H9 (cell line): ENCODE results near the gene ISL1. TPM values are rescaled to one million over a fixed set of nuclear protein-coding genes. Genes with fewer than 3 reads are reported as not detected.

ENCODE experiments used
- DNase-seq: peaks from one replicate; pipeline ENCODE4 v3.0.0-alpha.2; 2017
- H2AFZ ChIP-seq: one replicate; pipeline ENCODE4 v1.6.1; 2013; ENCODE audit warnings: mild to moderate bottlenecking, low read length, control low read depth, moderate library complexity
- H2AK5ac ChIP-seq: 2 replicates; pipeline ENCODE4 v1.6.1; 2013; ENCODE audit warnings: low read length, control low read depth, mixed read lengths; ENCODE audit not compliant: insufficient read length
- H2BK120ac ChIP-seq: one replicate; pipeline ENCODE4 v1.6.1; 2013; ENCODE audit warnings: low read depth, mild to moderate bottlenecking, low read length, control low read depth, inconsistent platforms; ENCODE audit not compliant: poor library complexity, severe bottlenecking
- H2BK12ac ChIP-seq: 2 replicates; pipeline ENCODE4 v1.6.1; 2013; ENCODE audit warnings: low read length, control low read depth, mixed read lengths, low read depth; ENCODE audit not compliant: insufficient read length
- H2BK15ac ChIP-seq: 2 replicates; pipeline ENCODE4 v1.6.1; 2013; ENCODE audit warnings: low read depth, low read length, control low read depth
- H2BK20ac ChIP-seq: one replicate; pipeline ENCODE4 v1.6.1; 2013; ENCODE audit warnings: low read depth, mild to moderate bottlenecking, low read length, control low read depth, inconsistent platforms; ENCODE audit not compliant: poor library complexity, severe bottlenecking
- H2BK5ac ChIP-seq: 2 replicates; pipeline ENCODE4 v1.6.1; 2013; ENCODE audit warnings: low read length, control low read depth, mixed read lengths; ENCODE audit not compliant: insufficient read length
- H3K14ac ChIP-seq: 2 replicates; pipeline ENCODE4 v1.6.1; 2013; ENCODE audit warnings: low read length, control low read depth; ENCODE audit not compliant: insufficient read depth
- H3K18ac ChIP-seq: 2 replicates; pipeline ENCODE4 v1.6.1; 2013; ENCODE audit warnings: low read depth, mild to moderate bottlenecking, mixed read lengths, low read length, control low read depth; ENCODE audit not compliant: insufficient read length
- H3K23ac ChIP-seq: 2 replicates; pipeline ENCODE4 v1.6.1; 2013; ENCODE audit warnings: low read length, control low read depth, mixed read lengths, low read depth; ENCODE audit not compliant: insufficient read length
- H3K23me2 ChIP-seq: 2 replicates; pipeline ENCODE4 v1.6.1; 2013; ENCODE audit warnings: low read depth, mild to moderate bottlenecking, mixed read lengths, low read length, control low read depth; ENCODE audit not compliant: insufficient read length, poor library complexity, severe bottlenecking
- H3K27ac ChIP-seq: 2 replicates; pipeline ENCODE4 v1.5.1; 2013; ENCODE audit warnings: low read length, control low read depth, mixed read lengths, low read depth; ENCODE audit not compliant: insufficient read length
- H3K27me3 ChIP-seq: 2 replicates; pipeline ENCODE4 v1.6.1; 2013; ENCODE audit warnings: low read length, control low read depth, inconsistent platforms; ENCODE audit not compliant: insufficient read depth
- H3K4ac ChIP-seq: 2 replicates; pipeline ENCODE4 v1.6.1; 2013; ENCODE audit warnings: low read depth, mild to moderate bottlenecking, control low read depth, inconsistent platforms, low read length, moderate library complexity
- H3K4me1 ChIP-seq: 2 replicates; pipeline ENCODE4 v1.6.1; 2013; ENCODE audit warnings: low read length, control low read depth, inconsistent platforms; ENCODE audit not compliant: insufficient read depth
- H3K4me2 ChIP-seq: 2 replicates; pipeline ENCODE4 v1.6.1; 2013; ENCODE audit warnings: low read length, control low read depth, mixed read lengths; ENCODE audit not compliant: insufficient read length, insufficient read depth
- H3K56ac ChIP-seq: 2 replicates; pipeline ENCODE4 v1.6.1; 2013; ENCODE audit warnings: low read depth, mild to moderate bottlenecking, mixed read lengths, low read length, control low read depth; ENCODE audit not compliant: insufficient read length
- H3K79me1 ChIP-seq: 2 replicates; pipeline ENCODE4 v1.6.1; 2013; ENCODE audit warnings: low read depth, mild to moderate bottlenecking, moderate library complexity, low read length, control low read depth, inconsistent platforms; ENCODE audit not compliant: insufficient read depth, poor library complexity, severe bottlenecking
- H3K79me2 ChIP-seq: 2 replicates; pipeline ENCODE4 v1.6.1; 2013; ENCODE audit warnings: low read length, control low read depth, inconsistent platforms; ENCODE audit not compliant: insufficient read depth
- H3K9ac ChIP-seq: 2 replicates; pipeline ENCODE4 v1.6.1; 2013; ENCODE audit warnings: low read length, control low read depth, mixed read lengths; ENCODE audit not compliant: insufficient read length; ENCODE audit errors: extremely low read depth
- H3K9me3 ChIP-seq: one replicate; pipeline ENCODE4 v1.6.1; 2013; ENCODE audit warnings: low read depth, low read length, inconsistent platforms; ENCODE audit not compliant: control insufficient read depth
- H3T11ph ChIP-seq: one replicate; pipeline ENCODE4 v1.6.1; 2013; ENCODE audit warnings: mild to moderate bottlenecking, low read length, control low read depth, inconsistent platforms
- H4K20me1 ChIP-seq: one replicate; pipeline ENCODE4 v1.6.1; 2013; ENCODE audit not compliant: control insufficient read depth, insufficient read length, insufficient read depth
- H4K5ac ChIP-seq: 2 replicates; pipeline ENCODE4 v1.6.1; 2013; ENCODE audit warnings: low read depth, mild to moderate bottlenecking, mixed read lengths, low read length, control low read depth; ENCODE audit not compliant: insufficient read length
- H4K8ac ChIP-seq: replicated peaks from 2 replicates; pipeline ENCODE4 v1.6.1; 2013; ENCODE audit warnings: low read length, control low read depth, mixed read lengths, low read depth; ENCODE audit not compliant: insufficient read length
- H4K91ac ChIP-seq: 2 replicates; pipeline ENCODE4 v1.6.1; 2013; ENCODE audit warnings: low read depth, mild to moderate bottlenecking, moderate library complexity, mixed read lengths, low read length, control low read depth; ENCODE audit not compliant: insufficient read length
- H3K27ac Mint-ChIP-seq, 3 experiments: 2 replicates in 2 of 3; 3 replicates in 1 of 3; pipeline ENCODE4 v1.8.0; 2020 to 2021; ENCODE audit warnings: mixed read lengths in 3 of 3, mild to moderate bottlenecking in 1 of 3, moderate library complexity in 1 of 3
- H3K27me3 Mint-ChIP-seq: 2 replicates; pipeline ENCODE4 v1.8.0; 2021; ENCODE audit warnings: low read depth, mild to moderate bottlenecking, moderate library complexity, mixed read lengths
- H3K36me3 Mint-ChIP-seq, 3 experiments: 2 replicates in 2 of 3; 3 replicates in 1 of 3; pipeline ENCODE4 v1.8.0; 2020 to 2021; ENCODE audit warnings: low read depth in 3 of 3, mixed read lengths in 3 of 3; ENCODE audit not compliant: insufficient read depth in 1 of 3
- H3K4me1 Mint-ChIP-seq, 2 experiments: 2 replicates each; pipeline ENCODE4 v1.8.0; 2020; ENCODE audit warnings: mixed read lengths in 2 of 2
- H3K4me3 Mint-ChIP-seq, 2 experiments: 2 replicates in 1 of 2; 3 replicates in 1 of 2; pipeline ENCODE4 v1.8.0; 2020 to 2021; ENCODE audit warnings: mild to moderate bottlenecking in 2 of 2, mixed read lengths in 2 of 2, moderate library complexity in 1 of 2
- H3K9me3 Mint-ChIP-seq, 2 experiments: 2 replicates in 1 of 2; 3 replicates in 1 of 2; pipeline ENCODE4 v1.8.0; 2020; ENCODE audit warnings: mild to moderate bottlenecking in 2 of 2, mixed read lengths in 2 of 2, moderate library complexity in 1 of 2
- WGBS: extraction: QIAGEN DNeasy Blood & Tissue Kit; methylation state at CpG from one replicate; pipeline ENCODE4 v1.1.7; 2013; ENCODE audit warnings: missing lambda C conversion rate, low lambda C conversion rate, mixed read lengths; ENCODE audit not compliant: insufficient read length; ENCODE audit errors: extremely low coverage; 5-methylcytosine and 5-hydroxymethylcytosine counted together
- total RNA-seq: library from RNA; stranded (reverse); gene quantifications from 2 replicates; pipeline ENCODE4 v1.2.1, GENCODE V29; 2021
- TF ChIP-seq, protein P1 (sequence below): fragments of 200-600 bp; sonication (generic); conservative IDR thresholded peaks from 3 replicates; pipeline ENCODE4 v1.8.0; 2021; ENCODE audit warnings: antibody characterized with exemption, mild to moderate bottlenecking

ISL1 gene
- total RNA-seq, 1 experiment from 2014 or later, result not detected

DNA sequence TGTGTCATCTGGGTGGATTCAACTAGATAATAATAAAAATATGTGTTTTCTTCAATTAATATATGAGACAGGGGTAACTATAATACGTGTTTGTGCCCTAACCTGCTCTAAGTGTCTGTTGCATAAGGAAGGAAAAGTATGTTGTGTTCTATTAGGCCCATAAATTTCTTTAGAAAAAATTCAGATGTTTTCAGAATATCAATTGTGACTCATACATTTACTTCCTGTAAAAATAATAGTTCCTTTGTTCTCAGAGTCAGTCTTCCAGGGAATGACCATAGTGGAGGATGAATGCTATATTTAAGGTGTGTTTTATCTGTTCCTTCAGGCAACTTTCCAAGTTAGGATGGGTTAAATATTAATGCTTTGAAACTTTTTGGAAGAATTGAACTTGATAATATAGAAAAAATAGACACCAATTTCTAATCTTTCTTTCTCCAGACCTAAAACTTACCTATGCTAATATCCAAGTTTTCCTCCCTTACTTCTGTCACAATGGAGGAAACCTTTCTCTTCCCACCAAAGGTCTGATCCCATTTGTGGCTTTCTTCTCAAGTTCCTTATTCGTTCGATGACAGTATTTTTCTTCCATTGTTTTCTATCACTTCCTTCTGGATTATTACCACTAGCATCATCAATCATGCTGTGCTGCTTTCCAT lies 49.9 kb downstream of the ISL1 start:
- H3K4ac ChIP-seq, result no peak overlapping the region
- no peak overlapping the region for H3K18ac ChIP-seq
- H3K14ac ChIP-seq, result no peak overlapping the region
- no peak overlapping the region for H3K27ac Mint-ChIP-seq
- no peaks in the 10 kb centered on the region for H3K9me3 ChIP-seq
- no peaks in the 10 kb centered on the region for H3K4me1 ChIP-seq
- H3K4me3 Mint-ChIP-seq, result no peak overlapping the region
- no peaks in the 10 kb centered on the region for H3K36me3 Mint-ChIP-seq
- H3K23me2 ChIP-seq, result no peaks in the 10 kb centered on the region
- H2AK5ac ChIP-seq, result no peak overlapping the region
- H3K56ac ChIP-seq, result no peak overlapping the region
- no peak overlapping the region for H2BK20ac ChIP-seq
- no peak overlapping the region for H2AFZ ChIP-seq
- no peak overlapping the region for H3K27ac ChIP-seq
- no peaks in the 10 kb centered on the region for H3K4me1 Mint-ChIP-seq
- H3T11ph ChIP-seq, result no peak overlapping the region
- no peak overlapping the region for H2BK5ac ChIP-seq
- H3K79me2 ChIP-seq, result no peaks in the 10 kb centered on the region
- H2BK12ac ChIP-seq, result no peak overlapping the region
- H3K9me3 Mint-ChIP-seq, result no peaks in the 10 kb centered on the region; a peak in 1 of 5 replicates
- DNase-seq, result no peak
- H4K5ac ChIP-seq, result no peak overlapping the region
- H2BK120ac ChIP-seq, result no peak overlapping the region
- no peaks in the 10 kb centered on the region for H3K79me1 ChIP-seq
- no CpG with 5 or more reads among the region's 3 CpGs for WGBS
- no peak overlapping the region for H2BK15ac ChIP-seq
- no peaks in the 10 kb centered on the region for H3K27me3 ChIP-seq
- H4K91ac ChIP-seq, result no peak overlapping the region
- no peak overlapping the region for H3K4me2 ChIP-seq
- TF ChIP-seq, protein P1, sequence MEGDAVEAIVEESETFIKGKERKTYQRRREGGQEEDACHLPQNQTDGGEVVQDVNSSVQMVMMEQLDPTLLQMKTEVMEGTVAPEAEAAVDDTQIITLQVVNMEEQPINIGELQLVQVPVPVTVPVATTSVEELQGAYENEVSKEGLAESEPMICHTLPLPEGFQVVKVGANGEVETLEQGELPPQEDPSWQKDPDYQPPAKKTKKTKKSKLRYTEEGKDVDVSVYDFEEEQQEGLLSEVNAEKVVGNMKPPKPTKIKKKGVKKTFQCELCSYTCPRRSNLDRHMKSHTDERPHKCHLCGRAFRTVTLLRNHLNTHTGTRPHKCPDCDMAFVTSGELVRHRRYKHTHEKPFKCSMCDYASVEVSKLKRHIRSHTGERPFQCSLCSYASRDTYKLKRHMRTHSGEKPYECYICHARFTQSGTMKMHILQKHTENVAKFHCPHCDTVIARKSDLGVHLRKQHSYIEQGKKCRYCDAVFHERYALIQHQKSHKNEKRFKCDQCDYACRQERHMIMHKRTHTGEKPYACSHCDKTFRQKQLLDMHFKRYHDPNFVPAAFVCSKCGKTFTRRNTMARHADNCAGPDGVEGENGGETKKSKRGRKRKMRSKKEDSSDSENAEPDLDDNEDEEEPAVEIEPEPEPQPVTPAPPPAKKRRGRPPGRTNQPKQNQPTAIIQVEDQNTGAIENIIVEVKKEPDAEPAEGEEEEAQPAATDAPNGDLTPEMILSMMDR, result no peak
- no peaks in the 10 kb centered on the region for H4K20me1 ChIP-seq
- no peak overlapping the region for H3K9ac ChIP-seq
- H3K23ac ChIP-seq, result no peak overlapping the region
- H4K8ac ChIP-seq, result no peak overlapping the region
- H3K27me3 Mint-ChIP-seq, result no peaks in the 10 kb centered on the region
